Activated CD4-positive, alpha-beta T cell treated with anti-CD3 and anti-CD28 coated beads, Interleukin-2, amount 50 U/mL, for 1 hour (primary cell): ENCODE data around the gene RBCK1.

Experiments
- DNase-seq: peaks from one replicate; pipeline ENCODE4 v3.0.0-alpha.2; 2020

Gene RBCK1

GRCh38 chr20:420166-420620 lies 12.1 kb downstream of the RBCK1 start:
- DNase-seq, result no peak

DNA sequence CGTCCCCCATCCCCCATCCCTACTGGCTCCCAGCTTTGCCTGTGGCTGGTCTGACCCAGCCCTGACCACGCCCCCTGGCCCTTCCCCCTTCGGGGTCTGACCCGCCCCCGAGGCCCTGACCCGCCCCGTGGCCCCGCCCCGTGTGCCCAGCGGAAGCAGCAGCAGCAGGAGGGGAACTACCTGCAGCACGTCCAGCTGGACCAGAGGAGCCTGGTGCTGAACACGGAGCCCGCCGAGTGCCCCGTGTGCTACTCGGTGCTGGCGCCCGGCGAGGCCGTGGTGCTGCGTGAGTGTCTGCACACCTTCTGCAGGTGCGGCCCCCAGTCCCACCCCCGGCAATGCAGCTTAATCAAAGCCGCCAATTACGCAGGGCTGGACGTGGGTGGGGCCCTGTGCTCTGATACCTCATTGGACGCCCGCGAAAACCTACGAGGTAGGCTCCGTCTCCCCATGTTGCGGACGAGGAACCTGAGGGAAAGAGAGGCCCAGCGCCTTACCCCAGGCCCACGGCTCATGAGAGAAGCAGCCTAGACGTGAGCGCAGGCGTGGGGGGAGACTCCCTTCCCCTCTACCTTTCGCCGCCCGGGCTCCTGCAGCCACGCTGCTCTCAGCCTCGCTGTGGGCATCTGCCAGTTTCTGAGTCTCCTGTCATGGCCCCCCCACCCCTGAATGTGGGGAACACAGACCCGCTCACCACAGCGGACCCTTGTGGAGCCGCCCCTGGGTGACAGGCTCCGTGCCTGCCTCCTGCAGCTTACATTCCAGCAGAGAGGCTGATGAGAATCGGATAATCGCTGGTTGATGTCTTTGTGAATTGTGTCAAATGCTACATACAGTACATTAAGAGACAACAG lies 12.8 kb downstream of the RBCK1 start:
- DNase-seq, result no peak

DNA sequence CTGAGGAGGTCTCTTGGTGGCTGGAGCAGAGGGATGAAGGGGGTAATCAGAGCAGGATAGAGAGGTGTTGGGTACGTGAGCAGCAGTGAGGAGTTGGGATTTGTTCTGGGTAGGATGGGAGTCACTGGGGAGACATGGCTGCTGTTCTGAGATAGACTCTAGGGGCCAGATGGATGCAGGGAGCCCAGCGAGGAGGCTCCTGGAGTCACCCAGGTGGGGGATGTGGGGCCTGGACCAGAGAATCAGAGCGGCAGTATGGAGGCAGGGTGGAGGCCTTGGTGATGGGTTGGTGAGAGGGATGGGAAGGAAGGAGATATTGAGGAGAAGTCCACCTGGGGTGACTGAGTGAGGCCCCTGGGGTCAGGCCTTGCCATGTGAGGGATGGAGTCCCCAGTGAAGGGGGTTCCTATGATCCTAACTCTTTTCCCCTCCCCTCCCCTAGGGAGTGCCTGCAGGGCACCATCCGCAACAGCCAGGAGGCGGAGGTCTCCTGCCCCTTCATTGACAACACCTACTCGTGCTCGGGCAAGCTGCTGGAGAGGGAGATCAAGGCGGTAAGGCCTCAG lies 13.7 kb downstream of the RBCK1 start:
- no peak for DNase-seq

- DNase-seq, result no peak
Measured at GRCh38 chr20:426566-426965, 18.5 kb downstream of the RBCK1 start.

GRCh38 chr20:427401-427800 lies 19.3 kb downstream of the RBCK1 start:
- no peak for DNase-seq

- no peak for DNase-seq
Measured at GRCh38 chr20:427849-428657, 20.0 kb downstream of the RBCK1 start.

GRCh38 chr20:428658-429200 lies 20.6 kb downstream of the RBCK1 start:
- no peak for DNase-seq

DNA sequence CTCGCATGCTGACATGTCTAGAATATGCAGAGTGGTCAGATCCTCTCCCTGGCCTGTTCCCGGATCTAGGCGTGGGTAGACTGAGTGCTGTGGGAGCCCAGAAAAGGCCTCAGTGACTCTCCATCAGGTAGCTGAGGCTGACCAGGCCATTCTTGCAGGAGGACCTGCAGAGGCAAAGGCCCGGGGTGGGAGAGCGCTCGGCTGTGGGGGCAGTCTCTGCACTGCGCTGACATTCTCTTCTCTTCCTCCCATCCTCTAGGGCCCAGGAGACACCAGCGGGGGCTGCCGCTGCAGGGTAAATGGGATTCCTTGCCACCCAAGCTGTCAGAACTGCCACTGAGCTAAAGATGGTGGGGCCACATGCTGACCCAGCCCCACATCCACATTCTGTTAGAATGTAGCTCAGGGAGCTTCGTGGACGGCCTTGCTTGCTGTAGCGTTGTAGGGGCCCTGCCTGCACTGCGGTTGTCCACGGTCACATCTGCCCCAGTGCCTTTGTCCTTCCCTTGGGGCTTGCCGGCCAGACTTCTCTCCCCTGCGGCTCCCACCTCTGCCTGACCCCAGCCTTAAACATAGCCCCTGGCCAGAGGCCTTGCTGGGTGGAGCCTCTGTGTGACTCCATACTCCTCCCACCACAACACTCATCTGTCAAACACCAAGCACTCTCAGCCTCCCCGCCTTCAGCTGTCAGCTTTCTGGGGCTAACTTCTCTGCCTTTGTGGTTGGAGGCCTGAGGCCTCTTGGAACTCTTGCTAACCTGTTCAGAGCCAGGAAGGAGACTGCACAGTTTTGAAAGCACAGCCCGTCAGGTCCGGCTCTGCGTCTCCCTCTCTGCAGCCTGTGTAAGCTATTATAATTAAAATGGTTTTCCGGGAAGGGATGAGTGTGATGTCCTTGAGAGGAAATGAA lies 22.2 kb downstream of the RBCK1 start:
- DNase-seq, result no peak

DNA sequence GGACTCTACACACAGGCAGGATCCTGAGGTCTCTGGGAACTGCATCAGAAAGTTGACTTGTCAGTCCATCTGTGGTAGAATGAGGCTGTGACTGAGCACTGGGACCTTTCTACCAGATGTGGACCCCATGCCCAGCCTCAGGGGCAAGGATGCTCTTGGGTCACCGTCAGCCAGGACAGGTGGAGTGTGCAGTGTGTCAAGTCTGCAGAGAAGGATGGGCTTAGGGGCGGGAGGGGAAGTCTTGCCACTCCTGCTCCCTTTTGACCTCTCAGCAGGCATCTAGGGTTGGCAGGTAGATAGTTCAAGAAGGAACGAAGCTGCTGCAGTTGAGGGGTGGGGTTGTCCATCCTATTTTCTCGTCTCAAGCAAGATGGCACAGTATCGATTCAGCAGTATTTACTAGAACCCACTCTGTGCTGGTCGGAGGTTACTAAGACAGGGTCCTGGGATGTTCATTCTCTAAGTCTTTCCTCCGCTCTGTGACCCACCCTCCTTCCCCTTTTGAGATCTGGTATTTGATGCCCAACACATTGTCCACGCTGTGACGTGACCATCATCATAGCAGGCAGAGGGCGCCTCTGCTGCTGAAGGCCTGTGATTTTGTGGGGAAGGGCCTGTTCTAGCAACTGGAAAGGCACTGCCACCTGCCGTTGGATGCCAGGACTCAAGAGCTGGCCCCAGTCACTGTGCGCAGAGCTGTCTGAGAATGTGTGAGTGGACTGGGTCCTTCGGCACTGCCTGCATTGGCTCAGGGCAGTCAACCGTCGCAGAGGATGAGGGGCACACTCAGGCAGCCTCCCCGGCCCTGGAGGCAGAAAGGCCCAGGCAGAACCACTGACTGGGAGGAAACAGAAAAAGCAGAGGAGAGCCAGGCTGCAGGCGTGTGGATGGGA lies 23.2 kb downstream of the RBCK1 start:
- DNase-seq, result peak; percentile 38

- DNase-seq, result no peak
Measured at GRCh38 chr20:432208-432607, 24.1 kb downstream of the RBCK1 start.

GRCh38 chr20:432677-433299 lies 24.7 kb downstream of the RBCK1 start:
- no peak for DNase-seq

DNA sequence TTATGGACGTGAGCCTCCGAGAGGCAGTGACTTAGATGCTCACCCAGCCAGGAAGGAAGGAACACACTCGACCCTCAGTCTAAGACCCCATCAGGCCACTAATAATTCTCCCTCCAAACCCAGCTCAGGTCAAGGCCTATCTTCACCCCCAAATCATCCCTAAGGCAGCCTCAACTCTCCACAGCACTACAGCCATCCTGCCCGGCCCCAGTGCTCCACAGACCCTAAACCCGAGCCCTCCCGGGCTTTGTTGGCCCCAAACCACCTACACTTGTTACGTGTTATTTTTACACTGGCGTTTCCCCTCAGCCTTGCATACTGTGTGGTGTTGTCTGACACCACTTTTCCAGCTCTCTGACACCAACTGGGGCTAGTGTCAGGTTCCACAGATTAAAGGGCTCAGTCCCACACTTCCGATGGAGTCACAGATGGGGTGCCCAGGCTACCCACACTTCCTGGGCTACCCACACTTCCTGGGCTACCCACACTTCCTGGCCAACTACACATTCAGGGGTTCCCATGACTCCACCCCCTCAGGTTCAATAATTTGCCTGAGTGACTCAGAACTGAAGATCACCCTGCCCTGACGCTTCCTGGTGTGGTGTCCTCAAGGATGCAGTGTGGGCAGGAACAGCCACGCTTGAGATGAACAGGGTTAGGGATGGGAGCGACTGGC lies 25.3 kb downstream of the RBCK1 start:
- peak; percentile 40 for DNase-seq

DNA sequence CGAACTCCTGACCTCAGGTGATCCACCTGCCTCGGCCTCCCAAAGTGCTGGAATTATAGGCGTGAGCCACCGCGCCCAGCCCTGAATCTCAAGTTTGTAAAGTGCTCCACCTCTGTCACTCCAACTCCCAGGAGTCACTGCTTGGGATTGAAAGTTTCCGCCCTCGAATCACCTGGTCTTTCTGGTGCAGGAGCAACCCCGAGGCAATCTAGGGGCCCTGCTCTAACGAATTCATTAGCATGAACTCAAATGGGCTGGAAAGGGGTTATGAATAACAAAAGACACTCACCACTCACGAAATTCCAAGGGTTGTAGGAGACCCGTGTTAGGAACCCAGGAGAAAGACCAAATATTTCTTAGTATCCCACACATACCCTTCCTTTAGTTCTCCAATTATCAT lies 26.1 kb downstream of the RBCK1 start:
- no peak for DNase-seq

GRCh38 chr20:434661-435419 lies 26.7 kb downstream of the RBCK1 start:
- no peak for DNase-seq

- DNase-seq, result no peak
Measured at GRCh38 chr20:435558-435957, 27.5 kb downstream of the RBCK1 start.

DNA sequence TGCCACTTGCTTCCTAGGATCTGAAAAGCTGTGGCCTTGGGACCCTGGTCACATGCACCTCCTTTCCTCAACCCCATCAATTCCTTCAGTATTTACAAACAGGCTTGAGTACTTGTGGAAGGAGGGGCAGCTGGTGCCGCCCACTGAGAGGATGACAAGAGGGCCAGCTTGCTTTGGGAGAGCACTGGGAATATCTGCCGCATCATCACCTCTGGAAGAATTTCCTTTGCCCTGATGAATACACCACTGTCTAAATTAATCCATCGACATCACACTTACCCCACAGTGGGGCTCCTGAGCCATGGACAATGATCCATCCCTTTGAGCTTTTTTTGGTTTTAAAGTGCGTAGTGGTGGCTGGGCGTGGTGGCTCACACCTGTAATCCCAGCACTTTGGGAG lies 28.4 kb downstream of the RBCK1 start:
- no peak for DNase-seq

DNA sequence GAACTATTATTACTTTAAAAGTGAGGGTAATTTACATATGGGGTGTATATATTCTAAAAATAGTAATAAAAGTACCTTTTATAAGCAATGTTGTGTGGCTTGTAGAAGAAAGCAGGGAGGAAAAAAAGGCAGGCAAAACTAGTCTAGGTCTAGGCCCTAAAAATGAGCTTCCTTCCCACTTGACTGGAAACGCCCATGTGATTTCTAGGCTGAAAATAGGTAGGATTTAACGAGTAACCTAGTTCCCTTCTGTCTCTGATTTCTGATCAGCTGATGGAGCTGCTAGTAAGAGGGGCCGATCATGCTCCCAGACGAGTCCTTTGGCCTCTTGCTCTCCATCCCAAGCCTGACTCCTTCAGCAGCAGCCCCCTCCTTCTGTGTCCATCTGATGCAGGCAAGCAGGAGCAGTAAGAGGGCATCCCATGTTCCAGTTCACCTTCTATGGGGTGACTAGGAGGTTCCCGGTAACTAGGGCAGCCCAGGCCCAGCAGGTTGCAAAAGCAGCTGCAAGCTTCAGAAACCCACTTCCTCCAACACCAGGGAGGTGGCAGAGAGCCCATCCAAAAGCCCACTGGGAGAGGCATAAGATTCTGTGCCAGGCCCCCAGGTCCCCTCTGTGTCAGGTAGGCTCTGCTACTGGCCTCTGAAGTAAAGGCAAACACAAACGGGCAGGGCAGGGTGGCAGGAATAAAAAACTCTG lies 29.8 kb downstream of the RBCK1 start:
- DNase-seq, result no peak

GRCh38 chr20:438571-439469 lies 30.7 kb downstream of the RBCK1 start:
- peak; percentile 52 for DNase-seq
